ENCODE data around the gene SLC25A33.

- no peak for TF ChIP-seq NR1H2 (CRISPR knock-in tag; IDR thresholded peaks at IDR 0.05)
- no peak for TF ChIP-seq PRDM15 (CRISPR knock-in tag; IDR thresholded peaks at IDR 0.05)
- no peak for TF ChIP-seq CTCF (IDR thresholded peaks at IDR 0.05)
- TF ChIP-seq USF2 (CRISPR knock-in tag; IDR thresholded peaks at IDR 0.05) = no peak
- no peak for TF ChIP-seq MAX (CRISPR knock-in tag; IDR thresholded peaks at IDR 0.05)
- no peak for TF ChIP-seq NR2C2 (CRISPR knock-in tag; IDR thresholded peaks at IDR 0.05)
Observed at GRCh38 chr1:9596415-9597123, 57.3 kb downstream of the SLC25A33 start.

Measured in WTC11 (cell line).